Measurements from ENCODE around the gene MX2. TPM values are rescaled to one million over a fixed set of nuclear protein-coding genes. Genes with fewer than 3 reads are reported as not detected.

The MX2 gene
- total and polyA plus RNA-seq, 12 donors: 0.44 to 31.3 (median 4.8) TPM

DNA sequence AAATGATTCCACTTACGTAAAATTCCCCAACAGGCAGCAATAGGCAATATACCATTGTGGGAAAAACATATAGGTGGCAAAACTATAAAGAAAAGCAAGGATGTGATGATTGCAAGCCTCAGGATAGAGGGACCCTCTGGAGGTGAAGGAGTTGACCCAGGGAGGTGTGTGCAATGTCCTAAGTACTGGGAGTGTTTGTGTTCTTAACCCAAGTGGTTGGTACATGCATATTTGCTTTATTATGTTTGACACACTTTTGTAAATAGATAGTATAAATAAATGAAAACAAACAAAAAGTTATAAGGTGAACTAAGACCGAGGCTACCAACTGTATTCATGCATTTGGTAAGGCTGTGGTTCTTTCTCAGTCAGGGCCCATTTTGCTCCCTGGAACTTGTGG is 71.7 kb downstream of the MX2 start:
- intact Hi-C loops (cut with DNase I): no loop called here
- no peak overlapping the region for H3K27ac ChIP-seq
- no peak for DNase-seq
- TF ChIP-seq CTCF (IDR thresholded peaks at IDR 0.05) (no peak), POLR2A (IDR thresholded peaks at IDR 0.05) (no peak)
- WGBS, 4 donors: 92 to 100% (median 97%) methylated on average over 2 of the region's 2 CpGs
- H3K4me1 ChIP-seq (replicated peaks in 1 of 2): no peaks in the 10 kb centered on the region
- H3K9me3 ChIP-seq (replicated peaks in 1 of 3): peaks cover 0 to 8% (median 0%) of the 10 kb centered on the region in 3 donors
- H3K36me3 ChIP-seq (replicated peaks in 1 of 2): peaks cover 0 to 38% of the 10 kb centered on the region in 2 donors
- no peak overlapping the region for H3K4me3 ChIP-seq
- no peaks in the 10 kb centered on the region for H3K27me3 ChIP-seq

DNA sequence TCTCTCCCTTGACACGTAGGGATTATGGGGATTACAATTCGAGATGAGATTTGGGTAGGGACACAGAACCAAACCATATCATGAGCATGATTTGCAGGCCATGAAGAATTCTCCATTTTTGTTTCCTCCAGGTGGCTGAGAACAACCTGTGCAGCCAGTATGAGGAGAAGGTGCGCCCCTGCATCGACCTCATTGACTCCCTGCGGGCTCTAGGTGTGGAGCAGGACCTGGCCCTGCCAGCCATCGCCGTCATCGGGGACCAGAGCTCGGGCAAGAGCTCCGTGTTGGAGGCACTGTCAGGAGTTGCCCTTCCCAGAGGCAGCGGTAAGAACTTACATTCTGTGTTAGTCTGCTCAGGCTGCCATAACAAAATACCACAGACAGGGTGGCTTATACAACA is 73.9 kb downstream of the MX2 start:
- H3K9me3 ChIP-seq (replicated peaks in 1 of 3): peaks cover 0 to 8% (median 0%) of the 10 kb centered on the region in 3 donors
- WGBS, 4 donors: 95 to 99% (median 98%) methylated on average over 8 to 11 of the region's 11 CpGs
- H3K27ac ChIP-seq: no peak overlapping the region
- H3K4me3 ChIP-seq: no peak overlapping the region
- H3K27me3 ChIP-seq: no peaks in the 10 kb centered on the region
- no peak for DNase-seq
- H3K4me1 ChIP-seq (replicated peaks in 1 of 2): no peaks in the 10 kb centered on the region
- intact Hi-C loops (cut with DNase I): no loop called here
- no peak for TF ChIP-seq POLR2A (IDR thresholded peaks at IDR 0.05)
- peaks cover 0 to 40% of the 10 kb centered on the region in 2 donors for H3K36me3 ChIP-seq (replicated peaks in 1 of 2)

- Histone ChIP-seq H3K4me3 (no peak overlapping the region), H3K9me3 (replicated peaks in 1 of 3) (peaks cover 0 to 8% (median 0%) of the 10 kb centered on the region in 3 donors), H3K4me1 (replicated peaks in 1 of 2) (no peaks in the 10 kb centered on the region), H3K36me3 (replicated peaks in 1 of 2) (peaks cover 0 to 48% of the 10 kb centered on the region in 2 donors), H3K27me3 (no peaks in the 10 kb centered on the region), H3K27ac (no peak overlapping the region)
- intact Hi-C loops (cut with DNase I): no loop called here
- no peak for TF ChIP-seq CTCF (IDR thresholded peaks at IDR 0.05)
- TF ChIP-seq POLR2A (IDR thresholded peaks at IDR 0.05): no peak
- 70 to 84% (median 79%) methylated on average over 1 to 2 of the region's 2 CpGs for WGBS, 4 donors
- no peak for DNase-seq
Observed at GRCh38 chr21:41437729-41438128, 75.9 kb downstream of the MX2 start.

GRCh38 chr21:41438425-41439113 is 76.7 kb downstream of the MX2 start:
- DNase-seq: no peak
- H3K4me1 ChIP-seq (replicated peaks in 1 of 2): no peaks in the 10 kb centered on the region
- H3K27me3 ChIP-seq: no peaks in the 10 kb centered on the region
- H3K9me3 ChIP-seq (replicated peaks in 1 of 3): peaks cover 0 to 8% (median 0%) of the 10 kb centered on the region in 3 donors
- H3K36me3 ChIP-seq (replicated peaks in 1 of 2): peaks cover 0 to 47% of the 10 kb centered on the region in 2 donors
- H3K4me3 ChIP-seq: no peak overlapping the region
- intact Hi-C loops (cut with DNase I): no loop called here
- no peak for TF ChIP-seq CTCF (IDR thresholded peaks at IDR 0.05)
- no peak overlapping the region for H3K27ac ChIP-seq
- WGBS, 4 donors: 88 to 96% (median 90%) methylated on average over 12 to 13 of the region's 13 CpGs

- Histone ChIP-seq H3K4me1 (replicated peaks in 1 of 2) (no peaks in the 10 kb centered on the region), H3K4me3 (no peak overlapping the region), H3K36me3 (replicated peaks in 1 of 2) (peaks cover 0 to 47% of the 10 kb centered on the region in 2 donors), H3K27me3 (no peaks in the 10 kb centered on the region), H3K9me3 (replicated peaks in 1 of 3) (peaks cover 0 to 5% (median 0%) of the 10 kb centered on the region in 3 donors), H3K27ac (no peak overlapping the region)
- WGBS, 4 donors: 68 to 82% (median 74%) methylated on average over 4 of the region's 4 CpGs
- intact Hi-C loops (cut with DNase I): no loop called here
- DNase-seq: no peak
- no peak for TF ChIP-seq CTCF (IDR thresholded peaks at IDR 0.05)
- TF ChIP-seq POLR2A (IDR thresholded peaks at IDR 0.05): no peak
Observed at GRCh38 chr21:41439248-41439647, 77.4 kb downstream of the MX2 start.

Measured in adrenal gland (tissue), 12 donors.